ENCODE results near the gene FAM240A. TPM values are rescaled to one million over a fixed set of nuclear protein-coding genes. Genes with fewer than 3 reads are reported as not detected.

The FAM240A gene
- total and polyA plus RNA-seq, 10 of the 15 experiments (the other 5 are each of a cell fraction or from before 2014, with no cell fraction given) = not detected

DNA sequence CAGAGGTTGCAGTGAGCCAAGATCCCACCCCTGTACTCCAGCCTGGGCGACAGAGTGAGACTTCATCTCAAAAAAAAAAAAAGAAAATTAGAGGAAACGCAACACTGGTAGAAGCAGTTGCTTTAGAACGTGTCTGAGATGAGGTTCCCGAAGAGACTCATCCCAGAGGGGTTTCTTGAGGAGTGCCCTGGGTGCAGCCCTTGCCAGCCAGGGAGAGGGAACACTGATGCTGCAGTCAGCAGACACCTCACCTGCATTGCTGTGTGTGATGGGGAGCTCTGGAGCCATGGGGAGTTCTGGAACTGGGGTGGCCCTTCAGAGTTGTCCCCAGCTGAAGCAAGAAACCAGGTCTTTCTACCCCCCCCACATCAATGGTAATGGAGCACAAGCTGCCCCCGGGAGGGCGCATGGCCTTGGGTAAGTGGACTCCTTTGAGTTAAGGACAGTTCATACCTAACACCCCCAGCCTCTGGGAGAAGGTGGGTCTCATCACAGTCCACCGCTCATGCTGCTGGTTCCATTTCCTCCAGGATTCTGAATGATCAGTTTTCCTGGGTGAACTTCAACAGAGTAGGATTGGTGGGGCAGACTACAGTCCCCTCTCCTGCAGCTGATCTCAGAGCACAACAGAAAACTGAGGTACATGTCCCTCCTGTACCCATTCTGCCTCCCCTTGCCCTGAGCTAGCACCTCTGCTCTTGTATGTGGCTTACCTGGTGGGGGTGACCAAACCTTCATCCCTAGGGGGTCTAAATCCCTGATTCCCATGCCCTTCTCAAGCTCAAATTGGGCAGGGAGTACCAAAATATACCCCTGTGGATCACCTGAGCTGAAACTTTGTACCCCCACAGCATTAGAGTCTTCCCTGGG is 27.5 kb upstream of the FAM240A start (continued):
- TF ChIP-seq, protein P1, sequence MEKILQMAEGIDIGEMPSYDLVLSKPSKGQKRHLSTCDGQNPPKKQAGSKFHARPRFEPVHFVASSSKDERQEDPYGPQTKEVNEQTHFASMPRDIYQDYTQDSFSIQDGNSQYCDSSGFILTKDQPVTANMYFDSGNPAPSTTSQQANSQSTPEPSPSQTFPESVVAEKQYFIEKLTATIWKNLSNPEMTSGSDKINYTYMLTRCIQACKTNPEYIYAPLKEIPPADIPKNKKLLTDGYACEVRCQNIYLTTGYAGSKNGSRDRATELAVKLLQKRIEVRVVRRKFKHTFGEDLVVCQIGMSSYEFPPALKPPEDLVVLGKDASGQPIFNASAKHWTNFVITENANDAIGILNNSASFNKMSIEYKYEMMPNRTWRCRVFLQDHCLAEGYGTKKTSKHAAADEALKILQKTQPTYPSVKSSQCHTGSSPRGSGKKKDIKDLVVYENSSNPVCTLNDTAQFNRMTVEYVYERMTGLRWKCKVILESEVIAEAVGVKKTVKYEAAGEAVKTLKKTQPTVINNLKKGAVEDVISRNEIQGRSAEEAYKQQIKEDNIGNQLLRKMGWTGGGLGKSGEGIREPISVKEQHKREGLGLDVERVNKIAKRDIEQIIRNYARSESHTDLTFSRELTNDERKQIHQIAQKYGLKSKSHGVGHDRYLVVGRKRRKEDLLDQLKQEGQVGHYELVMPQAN (conservative IDR thresholded peaks at IDR 0.05) = no peak

DNA sequence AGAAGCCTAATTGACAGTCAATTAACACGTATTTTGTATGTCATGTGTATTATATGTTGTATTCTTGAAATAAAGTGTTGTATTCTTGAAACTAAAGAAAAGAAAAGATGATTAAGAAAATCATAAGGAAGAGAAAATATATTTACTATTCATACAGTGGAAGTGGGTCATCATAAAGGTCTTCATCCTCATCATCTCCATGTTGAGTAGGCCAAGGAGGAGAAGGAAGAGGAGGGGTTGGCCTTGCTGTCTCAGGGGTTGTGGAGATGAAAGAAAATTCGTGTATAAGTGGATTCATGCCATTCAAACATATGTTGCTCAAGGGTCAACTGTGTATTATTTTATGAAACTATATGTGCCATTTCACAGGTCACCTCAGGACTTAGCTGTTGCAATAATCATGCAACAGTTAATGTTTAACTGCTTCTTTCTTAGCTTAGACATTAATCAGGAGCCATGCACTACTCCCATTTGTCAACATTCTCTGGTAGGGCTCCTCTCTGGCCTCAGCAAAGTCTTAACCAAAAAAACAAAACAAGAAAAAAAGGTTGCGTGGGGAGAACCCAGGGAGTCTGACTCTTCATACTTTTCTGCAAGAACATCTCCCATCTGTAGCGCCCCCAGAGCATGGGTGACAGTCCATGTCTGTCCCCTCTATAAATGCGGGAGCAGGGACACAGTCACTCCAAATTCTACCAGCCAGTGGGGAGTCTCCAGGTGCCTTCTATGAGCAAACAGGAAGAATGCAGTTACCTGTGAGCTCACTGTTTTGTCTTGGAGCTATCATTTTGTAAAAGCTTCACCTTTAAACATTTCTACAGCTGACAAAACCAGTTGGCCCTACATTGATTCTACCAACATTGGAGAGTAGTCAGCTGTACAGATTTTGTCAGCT is 26.3 kb upstream of the FAM240A start:
- H2AFZ ChIP-seq (ENCODE audit: control insufficient read depth, low read depth, low read length) = no peak overlapping the region
- TF ChIP-seq KAT2A (conservative IDR thresholded peaks at IDR 0.05; ENCODE audit: control insufficient read depth, low read depth, low read length) = no peak
- TF ChIP-seq MXI1 (IDR thresholded peaks at IDR 0.05; ENCODE audit: low read depth, low read length) = no peak
- TF ChIP-seq CBX5 (IDR thresholded peaks at IDR 0.05; ENCODE audit: low read depth) = no peak
- no peak for TF ChIP-seq SMARCA5 (IDR thresholded peaks at IDR 0.05)
- no peak for TF ChIP-seq EGR1 (IDR thresholded peaks at IDR 0.05; ENCODE audit: borderline replicate concordance in 1 of 2, low read depth in 2 of 2, low read length in 2 of 2)
- no peak for TF ChIP-seq CBX3 (IDR thresholded peaks at IDR 0.05; ENCODE audit: borderline replicate concordance, low read depth)
- no peak for TF ChIP-seq HDGF (IDR thresholded peaks at IDR 0.05)
- TF ChIP-seq STAT3 (IDR thresholded peaks at IDR 0.05; ENCODE audit: low read depth, low read length) = no peak
- no peak for TF ChIP-seq SRF (IDR thresholded peaks at IDR 0.05; ENCODE audit: low read depth in 2 of 2, low read length in 2 of 2)
- TF ChIP-seq, protein P2, sequence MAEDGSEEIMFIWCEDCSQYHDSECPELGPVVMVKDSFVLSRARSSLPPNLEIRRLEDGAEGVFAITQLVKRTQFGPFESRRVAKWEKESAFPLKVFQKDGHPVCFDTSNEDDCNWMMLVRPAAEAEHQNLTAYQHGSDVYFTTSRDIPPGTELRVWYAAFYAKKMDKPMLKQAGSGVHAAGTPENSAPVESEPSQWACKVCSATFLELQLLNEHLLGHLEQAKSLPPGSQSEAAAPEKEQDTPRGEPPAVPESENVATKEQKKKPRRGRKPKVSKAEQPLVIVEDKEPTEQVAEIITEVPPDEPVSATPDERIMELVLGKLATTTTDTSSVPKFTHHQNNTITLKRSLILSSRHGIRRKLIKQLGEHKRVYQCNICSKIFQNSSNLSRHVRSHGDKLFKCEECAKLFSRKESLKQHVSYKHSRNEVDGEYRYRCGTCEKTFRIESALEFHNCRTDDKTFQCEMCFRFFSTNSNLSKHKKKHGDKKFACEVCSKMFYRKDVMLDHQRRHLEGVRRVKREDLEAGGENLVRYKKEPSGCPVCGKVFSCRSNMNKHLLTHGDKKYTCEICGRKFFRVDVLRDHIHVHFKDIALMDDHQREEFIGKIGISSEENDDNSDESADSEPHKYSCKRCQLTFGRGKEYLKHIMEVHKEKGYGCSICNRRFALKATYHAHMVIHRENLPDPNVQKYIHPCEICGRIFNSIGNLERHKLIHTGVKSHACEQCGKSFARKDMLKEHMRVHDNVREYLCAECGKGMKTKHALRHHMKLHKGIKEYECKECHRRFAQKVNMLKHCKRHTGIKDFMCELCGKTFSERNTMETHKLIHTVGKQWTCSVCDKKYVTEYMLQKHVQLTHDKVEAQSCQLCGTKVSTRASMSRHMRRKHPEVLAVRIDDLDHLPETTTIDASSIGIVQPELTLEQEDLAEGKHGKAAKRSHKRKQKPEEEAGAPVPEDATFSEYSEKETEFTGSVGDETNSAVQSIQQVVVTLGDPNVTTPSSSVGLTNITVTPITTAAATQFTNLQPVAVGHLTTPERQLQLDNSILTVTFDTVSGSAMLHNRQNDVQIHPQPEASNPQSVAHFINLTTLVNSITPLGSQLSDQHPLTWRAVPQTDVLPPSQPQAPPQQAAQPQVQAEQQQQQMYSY (CRISPR knock-in tag; IDR thresholded peaks at IDR 0.05) = no peak
- TF ChIP-seq, protein P3, sequence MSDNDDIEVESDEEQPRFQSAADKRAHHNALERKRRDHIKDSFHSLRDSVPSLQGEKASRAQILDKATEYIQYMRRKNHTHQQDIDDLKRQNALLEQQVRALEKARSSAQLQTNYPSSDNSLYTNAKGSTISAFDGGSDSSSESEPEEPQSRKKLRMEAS (IDR thresholded peaks at IDR 0.05; ENCODE audit: low read depth, low read length) = no peak
- no peak for TF ChIP-seq EP300 (IDR thresholded peaks at IDR 0.05; ENCODE audit: borderline replicate concordance in 1 of 2, control insufficient read depth in 1 of 2, low read depth in 2 of 2, low read length in 2 of 2)
- no peak overlapping the region for H3K9ac ChIP-seq (ENCODE audit: control insufficient read depth, insufficient read depth, low read length)
- BruUV-seq (replicated peaks) = no TSS peak
- H4K20me1 ChIP-seq (ENCODE audit: control insufficient read depth, insufficient read depth) = no peaks in the 10 kb centered on the region
- no peaks in the 10 kb centered on the region for H3K36me3 ChIP-seq (ENCODE audit: control insufficient read depth in 2 of 2, insufficient read depth in 2 of 2, low read length in 1 of 2)
- H3K4me2 ChIP-seq (ENCODE audit: control insufficient read depth, insufficient read depth) = no peak overlapping the region
- no peak for DNase-seq (ENCODE audit: low read depth, low spot score)
- H3K9me3 ChIP-seq (replicated peaks; ENCODE audit: control insufficient read depth, insufficient read depth, low read length) = no peaks in the 10 kb centered on the region
- ChIA-PET RAD21 (ENCODE audit: unreplicated experiment) (interaction anchor here (0.5 to 1.3 kb wide), 2 partner anchors 19 to 97 kb away, joined by 3 to 5 read pairs; no protein-coding TSS in a partner anchor), POLR2A (interaction anchor here (0.5 kb wide), 1 partner anchor 16 kb away, joined by 3 read pairs; no protein-coding TSS in a partner anchor), SMC1A (ENCODE audit: uncharacterized antibody, unreplicated experiment) (interaction anchor here (1.0 kb wide), 1 partner anchor 12 kb away, joined by 3 read pairs; no protein-coding TSS in a partner anchor), CTCF (interaction anchor here (0.6 to 1.1 kb wide), 2 partner anchors 27 to 44 kb away, joined by 3 to 4 read pairs; no protein-coding TSS in a partner anchor)
- H3K4me3 ChIP-seq = no peak overlapping the region
- ATAC-seq = no peak
- no peaks in the 10 kb centered on the region for H3K79me2 ChIP-seq (ENCODE audit: control insufficient read depth, insufficient read depth, low read length)
- in situ Hi-C loops (cut with MboI) = no loop called here
- 33% methylated on average over 5 of the region's 5 CpGs for WGBS (ENCODE audit: insufficient coverage, insufficient replicate concordance, low lambda C conversion rate, missing lambda C conversion rate)
- H3K27me3 ChIP-seq (replicated peaks in 1 of 2; ENCODE audit: control insufficient read depth in 2 of 2, insufficient read depth in 2 of 2, low read length in 1 of 2) = peaks cover 0 to 3% of the 10 kb centered on the region in 2 experiments; a peak in 3 of 4 replicates
- no peak for FAIRE-seq
- no peak overlapping the region for H3K27ac ChIP-seq (ENCODE audit: control insufficient read depth, insufficient read depth)
- intact Hi-C loops (cut with micrococcal nuclease; ENCODE audit: unreplicated experiment) = no loop called here
- H3K4me1 ChIP-seq (ENCODE audit: control insufficient read depth, insufficient read depth, low read length) = no peaks in the 10 kb centered on the region

All from GM12878 (cell line).